BE2C (cell line): Measurements from ENCODE around the gene TNKS1BP1.
"Not testable (repeated sequence)": the region's sequence is repeated elsewhere in the genome, so short reads cannot be mapped to it uniquely, and the experiment has no call there.

Experiments used
- DNase-seq: peaks from one replicate; pipeline ENCODE4 v3.0.0-alpha.2; 2020
- H3K27me3 ChIP-seq: fragments of 250-450 bp; sonication (Bioruptor Pico); 2 replicates; pipeline ENCODE4 v1.5.1; 2020; ENCODE audit warnings: mild to moderate bottlenecking
- H3K36me3 ChIP-seq: fragments of 250-450 bp; sonication (Bioruptor Pico); 2 replicates; pipeline ENCODE4 v1.5.1; 2020; ENCODE audit warnings: mild to moderate bottlenecking
- H3K4me1 ChIP-seq: fragments of 250-450 bp; sonication (Bioruptor Pico); 2 replicates; pipeline ENCODE4 v1.5.1; 2020
- H3K4me3 ChIP-seq: 2 replicates; pipeline ENCODE4 v1.5.1; 2011; ENCODE audit warnings: low read depth, low read length
- H3K9me3 ChIP-seq: fragments of 250-450 bp; sonication (Bioruptor Pico); 2 replicates; pipeline ENCODE4 v1.5.1; 2020
- CTCF ChIP-seq: IDR thresholded peaks from 2 replicates; pipeline ENCODE4 v1.5.1; 2012; ENCODE audit warnings: mild to moderate bottlenecking, low read depth, low read length

The TNKS1BP1 gene

GRCh38 chr11:57368106-57368844 lies 43.5 kb upstream of the TNKS1BP1 start:
- Histone ChIP-seq H3K27me3 (no peaks in the 10 kb centered on the region), H3K4me1 (no peaks in the 10 kb centered on the region), H3K36me3 (no peaks in the 10 kb centered on the region), H3K9me3 (no peaks in the 10 kb centered on the region), H3K4me3 (no peak overlapping the region)
- no peak for DNase-seq
- TF ChIP-seq CTCF, result no peak

DNA sequence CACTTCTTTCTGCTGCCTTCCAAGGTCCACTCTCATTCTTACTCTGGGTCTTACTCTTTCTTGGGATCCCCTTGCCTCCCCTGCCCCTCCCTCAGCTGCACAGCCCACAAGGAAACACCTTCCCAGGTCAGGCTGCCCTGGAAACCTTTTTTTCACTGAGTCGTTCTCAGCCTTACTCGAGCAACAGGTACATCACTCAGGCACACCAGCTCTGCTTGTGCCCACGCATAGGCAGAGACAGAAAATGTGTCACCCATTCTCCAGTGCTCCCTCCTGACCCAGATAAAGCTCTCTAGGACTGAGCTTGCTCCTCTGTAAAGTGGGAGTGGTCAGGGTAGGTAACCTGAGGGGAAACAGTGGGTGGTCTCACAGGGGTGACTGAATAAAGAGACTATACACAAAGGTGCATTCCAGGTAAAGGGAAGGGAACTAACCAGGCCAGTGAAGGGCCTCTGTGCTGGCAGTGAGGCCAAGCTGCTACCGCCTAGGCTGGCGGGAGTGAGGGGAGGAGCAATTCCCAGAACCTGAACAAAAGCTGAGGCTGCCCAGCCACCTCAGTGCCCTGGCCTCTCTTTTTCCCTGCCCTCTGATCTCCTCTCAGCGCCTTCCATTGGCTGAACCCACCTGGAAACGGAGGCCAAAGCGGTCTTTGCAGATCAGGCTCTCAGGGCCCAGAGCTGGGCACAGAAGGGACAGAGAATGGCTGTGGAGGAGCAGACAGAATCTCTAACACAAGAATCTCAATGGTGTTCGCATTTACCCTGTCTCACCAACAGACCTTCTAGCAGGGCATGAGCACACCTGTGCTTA lies 40.3 kb upstream of the TNKS1BP1 start:
- TF ChIP-seq CTCF, result no peak
- Histone ChIP-seq H3K4me3 (no peak overlapping the region), H3K4me1 (no peaks in the 10 kb centered on the region), H3K9me3 (no peaks in the 10 kb centered on the region), H3K36me3 (no peaks in the 10 kb centered on the region), H3K27me3 (no peaks in the 10 kb centered on the region)
- no peak for DNase-seq

- Histone ChIP-seq H3K9me3 (no peaks in the 10 kb centered on the region), H3K27me3 (no peaks in the 10 kb centered on the region), H3K4me1 (no peaks in the 10 kb centered on the region), H3K36me3 (no peaks in the 10 kb centered on the region), H3K4me3 (no peak overlapping the region)
- no peak for DNase-seq
- no peak for TF ChIP-seq CTCF
Measured at GRCh38 chr11:57363131-57364080, 38.7 kb upstream of the TNKS1BP1 start.

DNA sequence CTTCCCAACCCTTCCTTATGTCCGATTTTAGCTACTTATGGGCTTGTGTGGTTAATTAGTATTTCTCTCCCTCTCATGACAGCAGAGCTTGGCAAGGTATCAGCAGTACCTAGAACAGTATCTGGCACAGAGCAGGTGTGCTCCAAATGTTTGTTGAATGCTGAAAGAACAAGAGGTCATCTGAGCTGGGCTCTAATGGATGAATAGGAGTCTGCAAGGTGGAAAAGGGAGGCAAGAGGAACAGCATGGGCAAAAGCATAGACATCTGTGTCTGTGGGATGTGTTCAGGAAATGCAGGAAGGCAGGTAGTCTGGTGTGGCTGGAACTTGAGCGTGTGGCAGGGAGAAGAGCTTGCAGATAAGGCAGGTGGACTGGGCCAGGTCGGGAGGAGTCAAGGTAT lies 37.2 kb upstream of the TNKS1BP1 start:
- no peak for DNase-seq
- no peaks in the 10 kb centered on the region for H3K4me1 ChIP-seq
- no peak overlapping the region for H3K4me3 ChIP-seq
- H3K27me3 ChIP-seq, result no peaks in the 10 kb centered on the region
- no peaks in the 10 kb centered on the region for H3K36me3 ChIP-seq
- no peaks in the 10 kb centered on the region for H3K9me3 ChIP-seq
- TF ChIP-seq CTCF, result no peak

GRCh38 chr11:57361420-57361819 lies 36.7 kb upstream of the TNKS1BP1 start:
- not testable (repeated sequence) for H3K27me3 ChIP-seq, DNase-seq, H3K4me3 ChIP-seq, H3K9me3 ChIP-seq, H3K4me1 ChIP-seq, H3K36me3 ChIP-seq

GRCh38 chr11:57360991-57361390 lies 36.2 kb upstream of the TNKS1BP1 start:
- no peaks in the 10 kb centered on the region for H3K9me3 ChIP-seq
- H3K36me3 ChIP-seq, result no peaks in the 10 kb centered on the region
- H3K4me1 ChIP-seq, result no peaks in the 10 kb centered on the region
- H3K4me3 ChIP-seq, result no peak overlapping the region
- no peak for DNase-seq
- H3K27me3 ChIP-seq, result no peaks in the 10 kb centered on the region
- no peak for TF ChIP-seq CTCF
